ENCODE data around the gene P2RY6. TPM values are rescaled to one million over a fixed set of nuclear protein-coding genes. Genes with fewer than 3 reads are reported as not detected.

Gene P2RY6
- total and polyA plus RNA-seq, 2 of the 8 experiments (the other 6 are each of a cell fraction or from before 2014, with no cell fraction given), result 0.15 TPM; not detected in 1

- Histone ChIP-seq H4K8ac (ENCODE audit: extremely low read depth, insufficient read depth, low read length) (no peak overlapping the region), H2BK20ac (ENCODE audit: low read length) (no peak overlapping the region), H3K79me1 (ENCODE audit: low read depth, low read length) (no peaks in the 10 kb centered on the region), H4K5ac (ENCODE audit: insufficient read length, low read depth, low read length) (no peak overlapping the region), H3K36me3 (ENCODE audit: control insufficient read depth in 2 of 4, insufficient read depth in 4 of 4, low read length in 3 of 4) (no peaks in the 10 kb centered on the region), H3K14ac (ENCODE audit: insufficient read length) (no peak overlapping the region), H4K91ac (replicated peaks; ENCODE audit: insufficient read length, low read length) (no peak overlapping the region), H2BK5ac (ENCODE audit: low read depth, low read length) (no peak overlapping the region), H3K4me2 (ENCODE audit: insufficient read depth in 1 of 2, low read depth in 2 of 2, low read length in 2 of 2) (peak overlapping the region; percentile 55 to 58), H3K27ac (ENCODE audit: low read depth, low read length) (no peak overlapping the region), H2AFZ (ENCODE audit: low read length) (no peak overlapping the region), H3K4me1 (replicated peaks in 1 of 4; ENCODE audit: control insufficient read depth in 3 of 4, insufficient read depth in 4 of 4, low read length in 3 of 4) (peaks cover 10 to 32% (median 24%) of the 10 kb centered on the region in 4 experiments), H3K23ac (ENCODE audit: insufficient read length) (no peak overlapping the region), H3K18ac (ENCODE audit: extremely low read depth, low read length) (peak overlapping the region; percentile 34), H3K9me3 (ENCODE audit: insufficient read depth in 2 of 2, low read depth in 1 of 2, low read length in 1 of 2) (no peaks in the 10 kb centered on the region), H2BK12ac (ENCODE audit: low read depth, low read length) (no peak overlapping the region), H3K23me2 (ENCODE audit: low read depth, low read length) (no peaks in the 10 kb centered on the region), H3K9ac (replicated peaks in 1 of 4; ENCODE audit: extremely low read depth in 1 of 4, low read depth in 3 of 4, low read length in 3 of 4) (no peak overlapping the region), H2BK120ac (replicated peaks; ENCODE audit: low read depth, low read length) (no peak overlapping the region), H2AK5ac (ENCODE audit: low read depth, low read length) (peak overlapping the region; percentile 32; the same call in 1 of the 2 replicates), H3K56ac (replicated peaks; ENCODE audit: insufficient read length, low read depth, low read length) (no peak overlapping the region), H3K4ac (replicated peaks; ENCODE audit: insufficient read length, low read depth, low read length) (no peak overlapping the region), H4K20me1 (replicated peaks in 1 of 2; ENCODE audit: control insufficient read depth in 1 of 2, insufficient read depth in 2 of 2, low read length in 2 of 2) (peaks cover 22 to 32% of the 10 kb centered on the region in 2 experiments), H3K27me3 (replicated peaks in 1 of 4; ENCODE audit: control insufficient read depth in 3 of 4, extremely low read depth in 1 of 4, insufficient read depth in 3 of 4, low read length in 3 of 4) (peaks cover 28 to 51% (median 46%) of the 10 kb centered on the region in 4 experiments), H3K4me3 (ENCODE audit: extremely low read depth in 1 of 4, insufficient read depth in 2 of 4, low read depth in 3 of 4, low read length in 4 of 4) (peak overlapping the region in 3 of 4 experiments; percentile 25 to 31 (median 27); a peak in 4 of 8 replicates), H3K79me2 (ENCODE audit: control insufficient read depth in 1 of 2, insufficient read depth in 2 of 2, low read length in 2 of 2) (no peaks in the 10 kb centered on the region), H2BK15ac (ENCODE audit: low read length) (no peak overlapping the region)
- CTCF ChIA-PET (ENCODE audit: partially characterized antibody), result interaction anchor here (0.6 to 15.6 kb wide), 16 partner anchors 10 to 379 kb away, joined by 3 to 258 read pairs (median 6); partner anchors contain the start of gene ARHGEF17
- DNase-seq (ENCODE audit: low read depth in 1 of 2, low spot score in 2 of 2) (no peak), FAIRE-seq (no peak)
- WGBS, 2 experiments (ENCODE audit: extremely low coverage in 1 of 2, insufficient coverage in 1 of 2, insufficient read length in 1 of 2, insufficient replicate concordance in 2 of 2, low coverage in 1 of 2, low lambda C conversion rate in 2 of 2, missing lambda C conversion rate in 1 of 2), result 65% methylated on average over 3 of the region's 3 CpGs; no CpG with 5 or more reads in 1 of the 2 experiments
- POLR2A ChIA-PET (ENCODE audit: partially characterized antibody), result interaction anchor here (0.8 to 10.7 kb wide), 4 partner anchors 10 to 22 kb away, joined by 3 to 91 read pairs (median 4); partner anchors contain the start of gene ARHGEF17
- TF ChIP-seq SAP30 (IDR thresholded peaks at IDR 0.05; ENCODE audit: insufficient read depth, insufficient replicate concordance, low read length) (no peak), SP1 (IDR thresholded peaks at IDR 0.05; ENCODE audit: low read depth, low read length) (no peak), CEBPB (IDR thresholded peaks at IDR 0.05; ENCODE audit: low read depth, low read length) (no peak), FOSL1 (IDR thresholded peaks at IDR 0.05; ENCODE audit: insufficient read depth, low read depth, low read length) (no peak), RBBP5 (IDR thresholded peaks at IDR 0.05; ENCODE audit: borderline replicate concordance, low read depth, low read length) (no peak), RFX5 (IDR thresholded peaks at IDR 0.05; ENCODE audit: borderline replicate concordance, low read depth, low read length) (no peak), SUZ12 (IDR thresholded peaks at IDR 0.05; ENCODE audit: low read length) (no peak), BCL11A (IDR thresholded peaks at IDR 0.05; ENCODE audit: low read depth in 2 of 2, low read length in 2 of 2) (no peak), YY1 (IDR thresholded peaks at IDR 0.05; ENCODE audit: low read depth, low read length) (no peak)
- TF ChIP-seq, protein P1, sequence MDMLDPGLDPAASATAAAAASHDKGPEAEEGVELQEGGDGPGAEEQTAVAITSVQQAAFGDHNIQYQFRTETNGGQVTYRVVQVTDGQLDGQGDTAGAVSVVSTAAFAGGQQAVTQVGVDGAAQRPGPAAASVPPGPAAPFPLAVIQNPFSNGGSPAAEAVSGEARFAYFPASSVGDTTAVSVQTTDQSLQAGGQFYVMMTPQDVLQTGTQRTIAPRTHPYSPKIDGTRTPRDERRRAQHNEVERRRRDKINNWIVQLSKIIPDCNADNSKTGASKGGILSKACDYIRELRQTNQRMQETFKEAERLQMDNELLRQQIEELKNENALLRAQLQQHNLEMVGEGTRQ (IDR thresholded peaks at IDR 0.05; ENCODE audit: low read length), result no peak
Measured at GRCh38 chr11:73330569-73331093, 58.5 kb downstream of the P2RY6 start.

All from H1 (cell line).